Smooth muscle cell (in vitro differentiated cells): ENCODE data around the gene SLC39A12. TPM values are rescaled to one million over a fixed set of nuclear protein-coding genes. Genes with fewer than 3 reads are reported as not detected.

Experiments
- DNase-seq: peaks from one replicate; lab custom pipeline; 2025; ENCODE audit not compliant: unreplicated experiment; lab: John Stamatoyannopoulos, UW
- H2AFZ ChIP-seq: fragments of 200-600 bp; sonication (generic); 2 replicates; pipeline ENCODE4 v1.6.0; 2016; ENCODE audit warnings: antibody characterized with exemption, low read depth, mild to moderate bottlenecking
- H3F3A ChIP-seq: fragments of 200-600 bp; sonication (generic); 2 replicates; pipeline ENCODE4 v1.6.0; 2017; ENCODE audit warnings: antibody characterized with exemption, low read depth
- H3K27ac ChIP-seq: fragments of 200-600 bp; sonication (generic); 2 replicates; pipeline ENCODE4 v1.5.1; 2016; ENCODE audit warnings: low read depth, mild to moderate bottlenecking
- H3K27me3 ChIP-seq: fragments of 200-600 bp; sonication (generic); 2 replicates; pipeline ENCODE4 v1.6.1; 2016; ENCODE audit warnings: low read depth, mild to moderate bottlenecking
- H3K36me3 ChIP-seq: fragments of 200-600 bp; sonication (generic); 2 replicates; pipeline ENCODE4 v1.5.1; 2016; ENCODE audit warnings: low read depth
- H3K4me1 ChIP-seq: fragments of 200-600 bp; sonication (generic); 2 replicates; pipeline ENCODE4 v1.5.1; 2016; ENCODE audit warnings: low read depth
- H3K4me2 ChIP-seq: fragments of 200-600 bp; sonication (generic); 2 replicates; pipeline ENCODE4 v1.6.0; 2016; ENCODE audit warnings: mild to moderate bottlenecking
- H3K4me3 ChIP-seq: fragments of 200-600 bp; sonication (generic); 2 replicates; pipeline ENCODE4 v1.5.1; 2016; ENCODE audit warnings: mild to moderate bottlenecking
- H3K79me2 ChIP-seq: fragments of 200-600 bp; sonication (generic); 2 replicates; pipeline ENCODE4 v1.6.0; 2016; ENCODE audit warnings: low read depth, mild to moderate bottlenecking
- H3K9ac ChIP-seq: fragments of 200-600 bp; sonication (generic); 2 replicates; pipeline ENCODE4 v1.6.0; 2016; ENCODE audit warnings: low read depth
- H3K9me3 ChIP-seq: fragments of 200-600 bp; sonication (generic); replicated peaks from 2 replicates; pipeline ENCODE4 v1.5.1; 2016; ENCODE audit warnings: low read depth
- H4K20me1 ChIP-seq: fragments of 200-600 bp; sonication (generic); 2 replicates; pipeline ENCODE4 v1.6.0; 2016; ENCODE audit warnings: low read depth
- CTCF ChIP-seq: fragments of 200-600 bp; sonication (generic); IDR thresholded peaks from 2 replicates; pipeline ENCODE4 v1.5.1; 2017; ENCODE audit warnings: borderline replicate concordance, mild to moderate bottlenecking, antibody characterized with exemption; ENCODE audit not compliant: insufficient read depth, poor library complexity, severe bottlenecking
- WGBS: methylation state at CpG from one replicate; pipeline ENCODE4 v1.1.7; 2016; ENCODE audit warnings: low lambda C conversion rate; 5-methylcytosine and 5-hydroxymethylcytosine counted together
- polyA plus RNA-seq: library from polyadenylated mRNA; unstranded; fragments of >200 nt; fragmentation: Nextera tagmentation; extraction: Ambion mirVana; gene quantifications from 2 replicates; pipeline ENCODE4 v1.2.1, GENCODE V29; 2016
- total RNA-seq: library from RNA; depleted of rRNA; stranded (reverse); fragments of >200 nt; gene quantifications from 2 replicates; pipeline ENCODE4 v1.2.3, GENCODE V29; 2014

Gene SLC39A12
- total and polyA plus RNA-seq, 2 experiments from 2014 or later: not detected

GRCh38 chr10:18020523-18020922 lies 68.8 kb downstream of the SLC39A12 start:
- peaks cover 5% of the 10 kb centered on the region for H3K9me3 ChIP-seq
- 88% methylated on average over 1 of the region's 1 CpG for WGBS

GRCh38 chr10:18021725-18022480 lies 70.2 kb downstream of the SLC39A12 start:
- TF ChIP-seq CTCF: no peak
- no peak overlapping the region for H3K4me2 ChIP-seq

More at GRCh38 chr10:18020523-18020922, 68.8 kb downstream of the SLC39A12 start:
- Histone ChIP-seq H3K79me2 (no peaks in the 10 kb centered on the region), H3K9ac (no peak overlapping the region), H2AFZ (no peak overlapping the region), H3K4me3 (no peak overlapping the region), H3K4me1 (no peaks in the 10 kb centered on the region), H3K4me2 (no peak overlapping the region), H3K27ac (no peak overlapping the region), H3K36me3 (no peaks in the 10 kb centered on the region), H3K27me3 (no peaks in the 10 kb centered on the region), H4K20me1 (no peaks in the 10 kb centered on the region), H3F3A (no peaks in the 10 kb centered on the region)
- DNase-seq: no peak
- no peak for TF ChIP-seq CTCF

GRCh38 chr10:18043148-18044006 lies 91.7 kb downstream of the SLC39A12 start:
- Histone ChIP-seq H3F3A (no peaks in the 10 kb centered on the region), H4K20me1 (no peaks in the 10 kb centered on the region), H3K79me2 (no peaks in the 10 kb centered on the region), H3K27me3 (peaks cover 20% of the 10 kb centered on the region), H3K27ac (no peak overlapping the region), H2AFZ (no peak overlapping the region), H3K36me3 (no peaks in the 10 kb centered on the region), H3K4me1 (no peaks in the 10 kb centered on the region), H3K9ac (no peak overlapping the region), H3K4me2 (no peak overlapping the region), H3K4me3 (no peak overlapping the region), H3K9me3 (no peaks in the 10 kb centered on the region)
- 60% methylated on average over 4 of the region's 4 CpGs for WGBS
- TF ChIP-seq CTCF: no peak
- DNase-seq: no peak

More at GRCh38 chr10:18021725-18022480, 70.2 kb downstream of the SLC39A12 start:
- no peak overlapping the region for H2AFZ ChIP-seq
- H3K4me1 ChIP-seq: no peaks in the 10 kb centered on the region
- no peak overlapping the region for H3K9ac ChIP-seq
- H3K27me3 ChIP-seq: no peaks in the 10 kb centered on the region
- peaks cover 5% of the 10 kb centered on the region for H3K9me3 ChIP-seq
- no peak overlapping the region for H3K27ac ChIP-seq
- H3F3A ChIP-seq: no peaks in the 10 kb centered on the region
- H4K20me1 ChIP-seq: no peaks in the 10 kb centered on the region
- no peaks in the 10 kb centered on the region for H3K79me2 ChIP-seq
- no peak overlapping the region for H3K4me3 ChIP-seq
- DNase-seq: no peak
- H3K36me3 ChIP-seq: no peaks in the 10 kb centered on the region
- 9% methylated on average over 2 of the region's 2 CpGs for WGBS
